ENCODE results near the gene C6orf62.
"Not testable (repeated sequence)": the region's sequence is repeated elsewhere in the genome, so short reads cannot be mapped to it uniquely, and the experiment has no call there.

The C6orf62 gene

DNA sequence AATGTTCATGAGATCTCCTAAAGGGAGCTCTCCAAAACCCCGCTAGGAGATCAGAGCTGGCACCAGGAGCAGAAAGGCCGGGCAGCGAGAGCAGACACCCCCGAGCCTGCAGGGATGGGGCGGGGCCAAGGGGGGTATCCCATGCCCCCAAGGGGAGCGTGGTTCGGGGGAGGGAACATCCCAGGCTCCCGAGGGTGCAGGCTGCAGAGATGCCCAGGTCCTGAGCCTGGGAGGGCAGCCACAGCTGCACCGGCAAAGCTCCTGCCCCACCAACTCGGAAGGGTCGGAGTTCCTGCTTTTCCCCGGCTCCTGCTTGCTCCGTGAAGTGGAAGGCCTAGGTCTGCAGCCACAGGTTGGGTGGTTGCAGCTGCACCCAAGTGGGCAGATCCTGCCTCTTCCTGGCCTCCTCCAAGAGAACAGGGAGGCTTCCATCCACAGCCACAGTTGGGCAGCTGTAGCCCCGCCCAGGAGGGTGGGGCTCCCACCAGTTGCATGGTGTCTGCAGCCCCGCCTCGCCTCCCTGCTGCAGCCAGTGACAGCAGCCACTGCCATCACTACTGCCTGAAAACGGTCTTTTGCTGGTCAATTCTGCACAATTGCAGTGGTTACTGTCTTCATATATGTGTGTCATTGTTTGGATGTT, 42.4 kb upstream of the C6orf62 start:
- TF ChIP-seq CTCF (conservative IDR thresholded peaks at IDR 0.05) (no peak), ZFX (IDR thresholded peaks at IDR 0.05) (no peak)

DNA sequence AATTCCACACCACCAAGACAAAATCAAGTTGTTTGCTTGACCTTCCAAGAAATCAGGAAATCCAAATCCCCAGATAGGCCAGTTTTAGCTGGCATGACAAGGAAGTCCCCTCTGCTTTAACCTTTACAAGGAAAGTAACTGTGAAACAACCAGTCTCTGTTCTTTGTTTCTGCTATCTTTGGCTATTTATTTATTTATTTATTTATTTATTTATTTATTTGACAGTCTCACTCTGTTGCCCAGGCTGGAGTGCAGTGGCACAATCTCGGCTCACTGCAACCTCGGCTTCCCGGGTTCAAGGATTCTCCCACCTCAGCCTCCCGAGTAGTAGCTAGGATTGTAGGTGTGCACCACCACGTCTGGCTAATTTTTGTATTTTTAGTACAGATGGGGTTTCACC, 41.3 kb upstream of the C6orf62 start:
- no peak overlapping the region for H3K27ac ChIP-seq
- no peak for TF ChIP-seq ZFX (IDR thresholded peaks at IDR 0.05)
- TF ChIP-seq CTCF (conservative IDR thresholded peaks at IDR 0.05), result no peak

More for the DNA sequence above, 42.4 kb upstream of the C6orf62 start:
- no peak overlapping the region for H3K27ac ChIP-seq

- TF ChIP-seq CTCF (conservative IDR thresholded peaks at IDR 0.05), result no peak
- TF ChIP-seq ZFX (IDR thresholded peaks at IDR 0.05), result no peak
- no peak overlapping the region for H3K27ac ChIP-seq
Observed at GRCh38 chr6:24759718-24760117, 40.8 kb upstream of the C6orf62 start.

GRCh38 chr6:24757611-24758010, 38.7 kb upstream of the C6orf62 start:
- TF ChIP-seq ZFX (IDR thresholded peaks at IDR 0.05) (no peak), CTCF (conservative IDR thresholded peaks at IDR 0.05) (no peak)

GRCh38 chr6:24755279-24755678, 36.3 kb upstream of the C6orf62 start:
- TF ChIP-seq ZFX (IDR thresholded peaks at IDR 0.05) (no peak), CTCF (conservative IDR thresholded peaks at IDR 0.05) (no peak)

More at GRCh38 chr6:24757611-24758010, 38.7 kb upstream of the C6orf62 start:
- no peak overlapping the region for H3K27ac ChIP-seq

DNA sequence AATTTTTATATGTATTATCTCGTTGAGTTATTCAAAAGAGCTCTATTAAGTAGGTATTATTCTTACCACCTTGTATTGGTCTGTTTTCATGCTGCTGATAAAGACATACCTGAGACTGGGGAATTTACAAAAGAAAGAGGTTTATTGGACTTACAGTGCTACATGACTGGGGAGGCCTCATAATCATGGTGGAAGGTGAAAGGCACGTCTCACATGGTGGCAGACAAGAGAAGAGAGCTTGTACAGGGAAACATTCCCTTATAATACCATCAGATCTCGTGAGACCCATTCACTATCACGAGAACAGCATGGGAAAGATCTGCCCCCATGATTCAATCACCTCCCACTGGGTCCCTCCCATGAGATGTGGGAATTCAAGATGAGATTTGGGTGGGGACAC, 35.4 kb upstream of the C6orf62 start:
- not testable (repeated sequence) for H3K27ac ChIP-seq

More at GRCh38 chr6:24755279-24755678, 36.3 kb upstream of the C6orf62 start:
- no peak overlapping the region for H3K27ac ChIP-seq

DNA sequence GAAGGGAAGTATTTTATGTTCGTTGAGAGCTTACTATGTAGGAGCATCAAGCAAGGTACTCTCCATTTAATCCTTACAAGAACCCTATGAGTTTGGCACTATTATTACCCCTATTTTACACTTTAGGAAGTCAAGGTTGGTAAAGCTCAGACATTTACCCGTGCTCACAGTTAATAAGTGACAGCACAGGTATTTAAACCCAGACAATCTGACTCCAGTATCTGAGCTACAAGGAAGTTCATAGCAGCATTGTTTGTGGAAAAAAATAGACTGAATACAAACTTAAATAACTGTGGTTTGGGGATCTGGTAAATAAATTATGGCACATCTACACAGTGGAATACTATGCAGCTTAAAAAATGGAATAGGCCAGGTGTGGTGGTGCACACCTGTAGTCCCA, 34.6 kb upstream of the C6orf62 start:
- H3K27ac ChIP-seq, result no peak overlapping the region
- TF ChIP-seq CTCF (conservative IDR thresholded peaks at IDR 0.05) (no peak), ZFX (IDR thresholded peaks at IDR 0.05) (no peak)

DNA sequence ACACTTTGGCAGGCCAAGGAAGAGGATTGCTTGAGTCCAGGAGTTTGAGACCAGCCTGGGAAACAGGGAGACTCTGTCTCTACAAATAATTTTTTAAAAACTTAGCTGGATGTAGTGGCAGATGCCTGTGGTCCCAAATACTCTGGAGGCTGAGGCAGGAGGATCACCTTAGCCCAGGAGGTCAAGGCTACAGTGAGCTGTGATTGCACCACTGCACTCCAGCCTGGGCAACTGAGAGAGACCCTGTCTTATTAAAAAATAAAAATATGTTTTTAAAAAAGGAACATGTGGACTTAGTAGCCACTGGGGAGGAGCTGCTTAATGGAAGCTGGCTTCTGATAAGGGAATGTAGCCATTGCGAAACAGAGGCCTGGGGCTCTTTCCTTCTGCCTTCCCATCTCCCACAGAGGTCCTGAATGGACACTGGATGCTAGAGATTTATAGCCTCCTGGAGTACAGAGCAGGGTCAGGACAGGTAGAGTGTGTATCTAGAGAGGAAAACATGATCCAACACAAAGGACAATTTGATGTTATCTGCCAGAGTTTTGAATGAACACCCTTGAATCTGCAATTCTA, 34.1 kb upstream of the C6orf62 start:
- TF ChIP-seq ZFX (IDR thresholded peaks at IDR 0.05), result no peak
- no peak for TF ChIP-seq CTCF (conservative IDR thresholded peaks at IDR 0.05)
- H3K27ac ChIP-seq, result no peak overlapping the region

All from C4-2B (cell line).